ENCODE data around the gene BCL2L13.

DNA sequence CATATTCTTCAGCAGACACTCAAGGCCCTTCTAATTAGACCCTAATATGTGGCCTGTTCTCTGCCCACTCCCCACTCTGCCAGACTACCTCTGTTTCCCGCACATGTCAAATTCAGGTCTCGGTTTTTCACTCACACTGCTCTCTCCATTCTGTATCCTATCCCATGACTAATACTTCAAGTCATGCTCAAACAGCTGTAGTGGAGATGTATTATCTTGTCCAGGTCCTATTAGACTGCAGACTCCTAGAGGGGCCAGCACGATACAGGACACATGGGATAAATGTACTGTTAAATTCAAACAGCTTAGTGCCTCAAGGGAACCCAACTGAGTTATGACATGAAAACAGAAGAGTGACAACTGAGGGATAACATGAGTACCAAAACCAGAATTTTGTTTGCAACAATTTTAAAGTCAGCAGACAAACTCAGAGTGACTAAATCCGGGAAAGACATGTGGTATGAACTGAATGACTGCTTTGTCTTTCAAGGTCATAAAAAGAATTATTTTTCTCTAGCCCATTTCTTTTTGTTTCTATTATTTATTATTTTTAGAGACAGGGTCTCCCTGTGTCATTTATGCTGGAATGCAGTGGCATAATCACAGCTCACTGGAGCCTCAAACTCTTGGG lies 30.6 kb upstream of the BCL2L13 start:
- TF ChIP-seq, protein P1, sequence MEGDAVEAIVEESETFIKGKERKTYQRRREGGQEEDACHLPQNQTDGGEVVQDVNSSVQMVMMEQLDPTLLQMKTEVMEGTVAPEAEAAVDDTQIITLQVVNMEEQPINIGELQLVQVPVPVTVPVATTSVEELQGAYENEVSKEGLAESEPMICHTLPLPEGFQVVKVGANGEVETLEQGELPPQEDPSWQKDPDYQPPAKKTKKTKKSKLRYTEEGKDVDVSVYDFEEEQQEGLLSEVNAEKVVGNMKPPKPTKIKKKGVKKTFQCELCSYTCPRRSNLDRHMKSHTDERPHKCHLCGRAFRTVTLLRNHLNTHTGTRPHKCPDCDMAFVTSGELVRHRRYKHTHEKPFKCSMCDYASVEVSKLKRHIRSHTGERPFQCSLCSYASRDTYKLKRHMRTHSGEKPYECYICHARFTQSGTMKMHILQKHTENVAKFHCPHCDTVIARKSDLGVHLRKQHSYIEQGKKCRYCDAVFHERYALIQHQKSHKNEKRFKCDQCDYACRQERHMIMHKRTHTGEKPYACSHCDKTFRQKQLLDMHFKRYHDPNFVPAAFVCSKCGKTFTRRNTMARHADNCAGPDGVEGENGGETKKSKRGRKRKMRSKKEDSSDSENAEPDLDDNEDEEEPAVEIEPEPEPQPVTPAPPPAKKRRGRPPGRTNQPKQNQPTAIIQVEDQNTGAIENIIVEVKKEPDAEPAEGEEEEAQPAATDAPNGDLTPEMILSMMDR (IDR thresholded peaks at IDR 0.05): no peak
- TF ChIP-seq POLR2AphosphoS5 (IDR thresholded peaks at IDR 0.05) (no peak), POLR2A (IDR thresholded peaks at IDR 0.05) (no peak)
